Lower leg skin (tissue), 3 donors: ENCODE data around the gene THSD4.

Experiments
- POLR2A ChIP-seq, 2 donors: fragments of 450-650 bp; IDR thresholded peaks; one replicate each; pipeline ENCODE4 v1.6.1; 2016 to 2017; ENCODE audit warnings: antibody characterized with exemption in 2 of 2, mild to moderate bottlenecking in 1 of 2, moderate library complexity in 1 of 2
- TF ChIP-seq, protein P1 (sequence below), 3 donors: fragments of 450-650 bp; IDR thresholded peaks; one replicate each; pipeline ENCODE4 v1.5.1; 2016; ENCODE audit warnings: antibody characterized with exemption in 3 of 3, mild to moderate bottlenecking in 3 of 3, moderate library complexity in 2 of 3

DNA sequence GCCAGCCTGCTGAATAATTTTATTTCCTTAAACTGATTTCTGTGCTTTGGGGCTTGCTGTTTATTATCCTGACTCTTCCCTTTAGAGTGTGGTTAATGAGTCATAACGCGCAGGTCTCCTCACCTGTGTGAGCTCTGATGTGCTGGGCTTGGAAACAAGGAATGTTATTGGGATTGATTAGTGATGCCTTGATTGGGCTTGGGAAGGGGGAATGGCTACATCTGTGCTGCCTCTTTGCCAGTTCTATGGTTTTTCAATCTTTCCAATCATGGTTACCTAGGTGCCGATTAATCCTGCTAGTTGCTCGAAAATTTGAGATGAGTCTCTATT is 161.0 kb downstream of the THSD4 start:
- TF ChIP-seq, protein P1, sequence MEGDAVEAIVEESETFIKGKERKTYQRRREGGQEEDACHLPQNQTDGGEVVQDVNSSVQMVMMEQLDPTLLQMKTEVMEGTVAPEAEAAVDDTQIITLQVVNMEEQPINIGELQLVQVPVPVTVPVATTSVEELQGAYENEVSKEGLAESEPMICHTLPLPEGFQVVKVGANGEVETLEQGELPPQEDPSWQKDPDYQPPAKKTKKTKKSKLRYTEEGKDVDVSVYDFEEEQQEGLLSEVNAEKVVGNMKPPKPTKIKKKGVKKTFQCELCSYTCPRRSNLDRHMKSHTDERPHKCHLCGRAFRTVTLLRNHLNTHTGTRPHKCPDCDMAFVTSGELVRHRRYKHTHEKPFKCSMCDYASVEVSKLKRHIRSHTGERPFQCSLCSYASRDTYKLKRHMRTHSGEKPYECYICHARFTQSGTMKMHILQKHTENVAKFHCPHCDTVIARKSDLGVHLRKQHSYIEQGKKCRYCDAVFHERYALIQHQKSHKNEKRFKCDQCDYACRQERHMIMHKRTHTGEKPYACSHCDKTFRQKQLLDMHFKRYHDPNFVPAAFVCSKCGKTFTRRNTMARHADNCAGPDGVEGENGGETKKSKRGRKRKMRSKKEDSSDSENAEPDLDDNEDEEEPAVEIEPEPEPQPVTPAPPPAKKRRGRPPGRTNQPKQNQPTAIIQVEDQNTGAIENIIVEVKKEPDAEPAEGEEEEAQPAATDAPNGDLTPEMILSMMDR (IDR thresholded peaks at IDR 0.05): no peak
- TF ChIP-seq POLR2A (IDR thresholded peaks at IDR 0.05): no peak
